ENCODE measurements around the gene PRM2. TPM values are rescaled to one million over a fixed set of nuclear protein-coding genes. Genes with fewer than 3 reads are reported as not detected.
"Not testable (repeated sequence)": the region's sequence is repeated elsewhere in the genome, so short reads cannot be mapped to it uniquely, and the experiment has no call there.

The PRM2 gene
- total RNA-seq, 1 experiment from 2014 or later: not detected

- H3K56ac ChIP-seq (ENCODE audit: insufficient read length, low read depth, low read length): no peak overlapping the region
- DNase-seq: no peak
- no peak overlapping the region for H3T11ph ChIP-seq (ENCODE audit: low read length)
- no peak overlapping the region for H2BK120ac ChIP-seq (ENCODE audit: low read depth, low read length, poor library complexity, severe bottlenecking)
- no peak for TF ChIP-seq CTCF (conservative IDR thresholded peaks at IDR 0.05)
- Mint-ChIP-seq H3K27me3 (ENCODE audit: low read depth) (no peaks in the 10 kb centered on the region; the same call in none of the 2 replicates), H3K4me1 (peaks cover 16 to 25% of the 10 kb centered on the region in 2 experiments), H3K9me3 (no peaks in the 10 kb centered on the region), H3K36me3 (ENCODE audit: insufficient read depth in 1 of 3, low read depth in 3 of 3) (no peaks in the 10 kb centered on the region; a peak in 1 of 7 replicates), H3K4me3 (no peak overlapping the region), H3K27ac (peak overlapping the region in 1 of 3 experiments; percentile 4; a peak in 3 of 7 replicates)
- no peak overlapping the region for H3K4me2 ChIP-seq (ENCODE audit: insufficient read depth, insufficient read length, low read length)
- H3K23ac ChIP-seq (ENCODE audit: insufficient read length, low read depth, low read length): no peak overlapping the region
- no peaks in the 10 kb centered on the region for H3K27me3 ChIP-seq (ENCODE audit: insufficient read depth, low read length)
- no peak overlapping the region for H3K14ac ChIP-seq (ENCODE audit: insufficient read depth, low read length)
- H4K8ac ChIP-seq (replicated peaks; ENCODE audit: insufficient read length, low read depth, low read length): no peak overlapping the region
- no peaks in the 10 kb centered on the region for H4K20me1 ChIP-seq (ENCODE audit: control insufficient read depth, insufficient read depth, insufficient read length)
- no peak overlapping the region for H2BK12ac ChIP-seq (ENCODE audit: insufficient read length, low read depth, low read length)
- no peak overlapping the region for H3K27ac ChIP-seq (ENCODE audit: insufficient read length, low read depth, low read length)
- H3K79me1 ChIP-seq (ENCODE audit: insufficient read depth, low read depth, low read length, poor library complexity, severe bottlenecking): no peaks in the 10 kb centered on the region
- H3K9ac ChIP-seq (ENCODE audit: extremely low read depth, insufficient read length, low read length): no peak overlapping the region
- no peak overlapping the region for H2AK5ac ChIP-seq (ENCODE audit: insufficient read length, low read length)
- H4K91ac ChIP-seq (ENCODE audit: insufficient read length, low read depth, low read length): no peak overlapping the region
- no peak overlapping the region for H2BK20ac ChIP-seq (ENCODE audit: low read depth, low read length, poor library complexity, severe bottlenecking)
- no peak overlapping the region for H2BK5ac ChIP-seq (ENCODE audit: insufficient read length, low read length)
- H2BK15ac ChIP-seq (ENCODE audit: low read depth, low read length): no peak overlapping the region
- H3K79me2 ChIP-seq (ENCODE audit: insufficient read depth, low read length): no peaks in the 10 kb centered on the region
- no peak overlapping the region for H2AFZ ChIP-seq (ENCODE audit: low read length)
- H4K5ac ChIP-seq (ENCODE audit: insufficient read length, low read depth, low read length): no peak overlapping the region
- H3K9me3 ChIP-seq (ENCODE audit: control insufficient read depth, low read depth, low read length): no peaks in the 10 kb centered on the region
- H3K4ac ChIP-seq (ENCODE audit: low read depth, low read length): no peak overlapping the region
- H3K4me1 ChIP-seq (ENCODE audit: insufficient read depth, low read length): peaks cover 2% of the 10 kb centered on the region; the same call in 1 of the 2 replicates
- no peak overlapping the region for H3K18ac ChIP-seq (ENCODE audit: insufficient read length, low read depth, low read length)
- no peaks in the 10 kb centered on the region for H3K23me2 ChIP-seq (ENCODE audit: insufficient read length, low read depth, low read length, poor library complexity, severe bottlenecking)
- no CpG with 5 or more reads among the region's 8 CpGs for WGBS (ENCODE audit: extremely low coverage, insufficient read length, low lambda C conversion rate)
Observed at GRCh38 chr16:11290102-11290893, 14.0 kb upstream of the PRM2 start.

- H2BK20ac ChIP-seq (ENCODE audit: low read depth, low read length, poor library complexity, severe bottlenecking); H3K27me3 ChIP-seq (ENCODE audit: insufficient read depth, low read length); H3K23me2 ChIP-seq (ENCODE audit: insufficient read length, low read depth, low read length, poor library complexity, severe bottlenecking); H3K27ac Mint-ChIP-seq; H4K5ac ChIP-seq (ENCODE audit: insufficient read length, low read depth, low read length); H4K20me1 ChIP-seq (ENCODE audit: control insufficient read depth, insufficient read depth, insufficient read length); H3K4me3 Mint-ChIP-seq; H3K27me3 Mint-ChIP-seq (ENCODE audit: low read depth); H2BK120ac ChIP-seq (ENCODE audit: low read depth, low read length, poor library complexity, severe bottlenecking); H3K36me3 Mint-ChIP-seq (ENCODE audit: insufficient read depth in 1 of 3, low read depth in 3 of 3); H3K9me3 ChIP-seq (ENCODE audit: control insufficient read depth, low read depth, low read length); H3K23ac ChIP-seq (ENCODE audit: insufficient read length, low read depth, low read length); H3K79me1 ChIP-seq (ENCODE audit: insufficient read depth, low read depth, low read length, poor library complexity, severe bottlenecking); H3K4me2 ChIP-seq (ENCODE audit: insufficient read depth, insufficient read length, low read length); H4K8ac ChIP-seq (replicated peaks; ENCODE audit: insufficient read length, low read depth, low read length); H3K9ac ChIP-seq (ENCODE audit: extremely low read depth, insufficient read length, low read length); H3K14ac ChIP-seq (ENCODE audit: insufficient read depth, low read length); H2AFZ ChIP-seq (ENCODE audit: low read length); H2BK15ac ChIP-seq (ENCODE audit: low read depth, low read length); H2AK5ac ChIP-seq (ENCODE audit: insufficient read length, low read length); H3K18ac ChIP-seq (ENCODE audit: insufficient read length, low read depth, low read length); H3K27ac ChIP-seq (ENCODE audit: insufficient read length, low read depth, low read length); H3K9me3 Mint-ChIP-seq; H2BK12ac ChIP-seq (ENCODE audit: insufficient read length, low read depth, low read length); H3T11ph ChIP-seq (ENCODE audit: low read length); DNase-seq; H2BK5ac ChIP-seq (ENCODE audit: insufficient read length, low read length); H3K4me1 ChIP-seq (ENCODE audit: insufficient read depth, low read length); H3K56ac ChIP-seq (ENCODE audit: insufficient read length, low read depth, low read length); H4K91ac ChIP-seq (ENCODE audit: insufficient read length, low read depth, low read length); H3K4ac ChIP-seq (ENCODE audit: low read depth, low read length); H3K79me2 ChIP-seq (ENCODE audit: insufficient read depth, low read length): not testable (repeated sequence)
- peaks cover 16 to 25% of the 10 kb centered on the region in 2 experiments for H3K4me1 Mint-ChIP-seq
- no CpG with 5 or more reads among the region's 4 CpGs for WGBS (ENCODE audit: extremely low coverage, insufficient read length, low lambda C conversion rate)
Observed at GRCh38 chr16:11289696-11290095, 13.4 kb upstream of the PRM2 start.

Measured in H9 (cell line).